CD4-positive, alpha-beta T cell treated with Interleukin-1 beta for 1 hour (primary cell): Measurements from ENCODE around the gene GSAP.

Experiments
- DNase-seq, 2 donors: peaks; one replicate each; pipeline ENCODE4 v3.0.0-alpha.2; 2020 to 2022

Gene GSAP

GRCh38 chr7:77406421-77406820 is 9.7 kb downstream of the GSAP start:
- no peak for DNase-seq

GRCh38 chr7:77404641-77405040 is 11.5 kb downstream of the GSAP start:
- DNase-seq, result no peak

- no peak for DNase-seq
Measured at GRCh38 chr7:77403957-77404356, 12.2 kb downstream of the GSAP start.

- no peak for DNase-seq
Measured at GRCh38 chr7:77402818-77403217, 13.3 kb downstream of the GSAP start.

- DNase-seq, result no peak
Measured at GRCh38 chr7:77401002-77401401, 15.1 kb downstream of the GSAP start.

GRCh38 chr7:77399816-77400215 is 16.3 kb downstream of the GSAP start:
- no peak for DNase-seq

GRCh38 chr7:77396894-77397547 is 19.1 kb downstream of the GSAP start:
- DNase-seq, result no peak

- DNase-seq, result no peak
Measured at GRCh38 chr7:77395626-77396025, 20.5 kb downstream of the GSAP start.

- no peak for DNase-seq
Measured at GRCh38 chr7:77393954-77394353, 22.2 kb downstream of the GSAP start.

- no peak for DNase-seq
Measured at GRCh38 chr7:77393261-77393660, 22.9 kb downstream of the GSAP start.

- no peak for DNase-seq
Measured at GRCh38 chr7:77391230-77391629, 24.9 kb downstream of the GSAP start.

- no peak for DNase-seq
Measured at GRCh38 chr7:77388055-77388641, 28.0 kb downstream of the GSAP start.

- no peak for DNase-seq
Measured at GRCh38 chr7:77386165-77386822, 29.9 kb downstream of the GSAP start.

GRCh38 chr7:77383333-77383740 is 32.8 kb downstream of the GSAP start:
- DNase-seq, result no peak

GRCh38 chr7:77382532-77382931 is 33.6 kb downstream of the GSAP start:
- no peak for DNase-seq

GRCh38 chr7:77378584-77378983 is 37.6 kb downstream of the GSAP start:
- no peak for DNase-seq

GRCh38 chr7:77370606-77371005 is 45.5 kb downstream of the GSAP start:
- DNase-seq, result no peak

GRCh38 chr7:77368974-77369373 is 47.2 kb downstream of the GSAP start:
- no peak for DNase-seq

- no peak for DNase-seq
Measured at GRCh38 chr7:77367976-77368375, 48.2 kb downstream of the GSAP start.

- DNase-seq, result no peak
Measured at GRCh38 chr7:77362905-77363304, 53.2 kb downstream of the GSAP start.

- no peak for DNase-seq
Measured at GRCh38 chr7:77360969-77361368, 55.2 kb downstream of the GSAP start.

GRCh38 chr7:77360104-77360503 is 56.0 kb downstream of the GSAP start:
- no peak for DNase-seq

GRCh38 chr7:77359599-77359998 is 56.5 kb downstream of the GSAP start:
- DNase-seq, result no peak

- no peak for DNase-seq
Measured at GRCh38 chr7:77354914-77355313, 61.2 kb downstream of the GSAP start.

GRCh38 chr7:77354484-77354883 is 61.7 kb downstream of the GSAP start:
- DNase-seq, result peak in 1 of 2 donors; percentile 49
